GM21528 (cell line): ENCODE results near the gene ACTL8.

ENCODE experiments used
- ATAC-seq: cut with Tn5 transposase; IDR thresholded peaks from one replicate; pipeline ENCODE4 v1.9.1; 2021; ENCODE audit warnings: mild to moderate bottlenecking, moderate library complexity; ENCODE audit not compliant: unreplicated experiment, low FRiP score

The ACTL8 gene

GRCh38 chr1:17755120-17755519 is at the start of gene ACTL8:
TSS of gene ACTL8 (plus strand) at chr1:17755333. CDS start at chr1:17823009, 67,676 bp downstream.
- no peak for ATAC-seq

DNA sequence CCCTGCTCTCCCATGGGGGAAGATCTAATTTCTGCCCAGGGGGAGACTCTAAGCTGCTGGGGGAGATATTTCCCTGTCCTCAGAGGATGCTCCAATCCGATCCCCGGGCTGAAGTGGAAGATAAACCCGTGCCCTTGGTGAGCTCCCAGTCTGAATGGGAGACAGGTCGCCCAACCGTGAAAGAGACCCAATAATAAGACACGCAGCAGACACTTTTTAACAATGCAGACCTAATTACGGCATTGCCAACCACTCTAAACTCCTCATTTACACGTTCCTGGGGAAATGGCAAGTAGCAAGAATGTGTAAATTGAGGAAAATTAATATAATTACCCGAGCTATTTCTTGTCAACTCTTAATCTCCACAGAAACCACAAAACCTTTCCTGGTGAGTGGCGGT is 48.7 kb upstream of the ACTL8 start:
- no peak for ATAC-seq

- ATAC-seq: no peak
These were observed 45.2 kb upstream of the ACTL8 start for GRCh38 chr1:17709981-17710380.

DNA sequence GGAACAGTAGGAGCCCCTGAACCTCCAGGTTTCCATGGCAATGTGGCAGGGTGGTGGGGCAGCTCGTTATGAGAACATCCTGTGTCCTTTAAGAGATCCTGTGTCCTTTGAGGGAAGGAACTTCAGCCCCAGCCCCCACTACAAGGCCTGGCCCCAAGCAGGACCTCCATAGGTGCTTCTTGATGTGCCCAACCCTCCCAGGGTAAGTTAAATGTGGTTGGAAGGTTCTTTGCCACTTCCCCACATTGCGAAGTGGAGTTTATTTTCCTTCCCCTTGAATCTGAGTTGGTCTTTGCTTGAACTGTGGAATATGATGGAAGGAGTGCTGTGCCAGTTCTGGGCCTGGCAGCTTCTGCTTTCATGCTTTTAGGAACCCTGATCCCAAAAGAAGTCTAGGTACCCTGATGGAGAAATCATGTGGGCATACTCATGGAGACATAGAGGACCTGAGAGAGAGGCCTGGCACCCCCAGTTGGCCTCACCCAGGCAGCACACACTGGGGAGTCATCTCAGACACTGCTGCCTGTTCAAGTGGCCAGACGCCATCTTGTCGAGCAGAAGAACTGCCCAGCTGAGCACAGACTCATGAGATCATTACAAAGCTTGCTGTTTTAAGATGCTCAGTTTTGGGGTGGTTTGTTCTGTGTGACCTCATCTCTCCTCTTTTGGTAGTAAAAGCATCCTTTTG is 44.1 kb upstream of the ACTL8 start:
- ATAC-seq: no peak

GRCh38 chr1:17711577-17711910 is 43.6 kb upstream of the ACTL8 start:
- ATAC-seq: no peak

GRCh38 chr1:17711941-17712340 is 43.2 kb upstream of the ACTL8 start:
- no peak for ATAC-seq

GRCh38 chr1:17713993-17714392 is 41.1 kb upstream of the ACTL8 start:
- ATAC-seq: no peak

- ATAC-seq: no peak
These were observed 37.3 kb upstream of the ACTL8 start for GRCh38 chr1:17717594-17718535.

GRCh38 chr1:17719874-17720273 is 35.3 kb upstream of the ACTL8 start:
- no peak for ATAC-seq

DNA sequence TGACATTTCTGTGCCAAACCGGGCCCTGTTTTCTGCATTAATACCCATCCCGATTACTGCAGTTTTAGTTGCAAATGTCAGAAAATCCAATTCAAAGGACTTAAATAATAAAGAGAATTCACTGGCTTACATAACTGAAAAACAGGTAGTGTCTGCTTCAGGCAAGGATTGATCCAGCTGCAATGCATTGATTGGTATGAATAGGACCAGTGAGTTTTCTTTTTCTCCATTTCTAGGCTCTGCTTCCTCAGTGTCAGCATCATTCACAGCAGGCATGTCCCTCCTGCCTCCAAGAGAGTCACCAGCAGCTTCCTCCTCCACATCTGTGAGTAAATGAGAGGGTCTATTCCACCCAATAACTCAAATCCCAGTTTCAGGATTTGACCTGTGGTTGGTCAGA is 33.7 kb upstream of the ACTL8 start:
- no peak for ATAC-seq

DNA sequence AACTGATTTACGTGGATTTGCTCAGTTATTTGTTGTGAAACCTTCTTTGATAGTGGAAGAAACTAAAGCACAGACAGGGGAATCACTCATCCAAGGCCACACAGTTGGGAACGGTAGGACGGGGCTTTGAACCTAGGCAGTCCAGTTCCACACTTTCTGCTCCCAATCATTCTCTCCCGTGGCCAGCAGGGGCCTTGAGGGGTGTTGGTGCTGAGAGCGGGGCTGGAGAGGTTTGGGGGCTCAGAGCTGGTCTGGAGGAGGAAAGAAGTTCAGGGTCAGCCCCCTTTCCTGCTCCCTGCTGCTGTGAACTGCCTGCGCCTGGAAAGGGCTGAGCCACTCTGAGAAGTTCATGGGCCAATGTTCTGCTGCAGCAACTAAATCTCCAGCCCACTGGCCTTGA is 31.4 kb upstream of the ACTL8 start:
- ATAC-seq: no peak

DNA sequence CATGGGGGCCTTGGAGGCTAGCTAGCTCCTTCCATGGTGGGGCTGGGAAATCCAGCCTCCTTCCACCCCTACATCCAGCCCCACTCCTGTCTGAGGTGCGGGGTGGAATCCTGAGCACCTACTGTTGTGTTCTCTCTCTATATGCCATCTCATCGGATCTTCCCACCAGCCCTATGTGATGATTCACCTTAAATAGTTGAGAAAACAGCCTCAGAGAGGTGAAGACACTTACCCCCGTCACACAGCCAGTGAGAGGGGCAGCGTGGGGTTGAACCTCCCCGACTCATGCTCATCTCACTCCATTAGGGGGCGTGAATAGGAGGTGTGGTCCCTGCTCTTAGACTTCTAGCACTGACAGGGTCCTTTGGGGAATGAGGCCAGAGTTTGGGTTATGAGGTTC is 31.0 kb upstream of the ACTL8 start:
- no peak for ATAC-seq

- no peak for ATAC-seq
These were observed 29.9 kb upstream of the ACTL8 start for GRCh38 chr1:17725084-17725719.

DNA sequence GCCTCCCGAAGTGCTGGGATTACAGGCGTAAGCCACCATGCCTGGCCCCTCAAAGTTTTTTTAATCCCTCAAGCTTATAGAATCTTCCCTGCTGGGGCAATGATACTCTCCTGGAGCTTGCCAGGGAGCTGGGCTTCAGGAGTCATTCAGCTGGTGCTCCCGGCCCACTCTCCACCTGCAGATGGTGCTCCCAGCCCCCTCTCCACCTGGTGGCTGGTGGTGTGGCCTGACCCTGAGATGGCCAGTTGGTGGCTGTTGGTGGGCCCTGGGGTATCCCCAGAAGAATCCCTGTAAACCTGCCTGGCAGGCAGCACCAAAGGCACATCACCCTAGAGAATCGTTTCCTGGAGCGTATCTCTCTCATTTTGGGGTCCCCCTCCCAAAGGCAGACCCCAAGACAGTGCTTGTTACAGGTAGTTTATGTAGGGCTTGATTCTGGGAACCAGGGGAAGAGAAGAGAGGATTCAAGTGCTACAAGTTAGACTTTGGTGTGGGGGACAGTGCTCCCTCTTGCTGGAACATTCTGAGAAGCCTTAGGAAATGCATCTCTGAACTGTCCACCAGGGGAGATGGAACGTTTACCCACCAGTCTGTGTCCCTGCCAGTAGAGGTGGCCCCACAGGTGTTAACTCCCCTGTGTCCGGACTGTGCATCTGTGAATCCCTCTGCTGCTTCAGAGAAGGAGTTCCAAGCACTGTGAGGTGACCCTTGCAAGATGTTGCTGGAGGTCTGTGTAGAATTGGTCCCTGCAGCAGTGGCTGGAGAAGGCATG is 29.1 kb upstream of the ACTL8 start:
- ATAC-seq: no peak

DNA sequence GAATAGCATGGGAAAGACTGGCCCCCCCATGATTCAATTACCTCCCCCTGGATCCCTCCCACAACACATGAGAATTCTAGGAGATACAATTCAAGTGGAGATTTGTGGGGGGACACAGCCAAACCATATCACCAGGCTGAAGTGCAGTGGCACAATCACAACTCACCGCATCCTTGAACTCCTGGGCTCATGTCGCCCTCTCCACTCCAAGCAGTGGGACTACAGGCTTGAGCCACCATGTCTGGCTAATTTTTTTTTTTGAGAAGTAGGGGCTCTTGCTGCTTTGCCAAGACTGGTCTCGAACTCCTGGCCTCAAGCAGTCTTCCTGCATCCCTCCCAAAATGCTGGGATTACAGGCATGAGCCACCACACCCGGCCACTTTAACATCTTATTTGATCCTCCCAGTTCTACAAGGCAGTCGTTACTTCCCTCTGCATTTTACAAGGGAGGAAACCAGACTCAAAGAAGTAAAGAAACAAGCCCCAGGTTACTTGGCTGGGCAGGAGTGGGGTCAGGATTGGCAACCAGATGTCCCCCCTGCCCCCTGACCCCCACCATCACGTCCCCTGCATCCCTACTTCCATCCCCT is 26.9 kb upstream of the ACTL8 start:
- ATAC-seq: no peak

GRCh38 chr1:17729248-17729647 is 25.9 kb upstream of the ACTL8 start:
- no peak for ATAC-seq

DNA sequence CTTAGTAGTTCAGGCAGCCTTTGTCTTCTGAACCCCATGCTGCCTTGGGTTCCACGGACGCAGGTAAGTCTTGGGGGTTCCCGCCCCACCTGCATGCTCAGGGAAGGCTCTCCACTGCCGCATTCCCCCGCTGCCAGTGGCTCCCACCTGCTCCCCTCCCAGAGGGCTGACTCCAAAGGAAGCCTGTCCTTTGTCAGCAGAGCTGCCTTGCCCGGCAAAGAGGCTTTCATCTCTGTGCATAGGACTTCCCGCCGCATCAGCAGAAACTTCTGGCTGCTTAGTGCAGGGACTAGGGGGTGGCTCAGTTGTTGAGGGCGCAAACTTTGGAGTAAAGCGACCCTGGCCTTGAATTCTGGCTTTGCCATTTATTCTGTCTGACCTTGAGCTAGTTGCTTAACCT is 25.2 kb upstream of the ACTL8 start:
- ATAC-seq: no peak

DNA sequence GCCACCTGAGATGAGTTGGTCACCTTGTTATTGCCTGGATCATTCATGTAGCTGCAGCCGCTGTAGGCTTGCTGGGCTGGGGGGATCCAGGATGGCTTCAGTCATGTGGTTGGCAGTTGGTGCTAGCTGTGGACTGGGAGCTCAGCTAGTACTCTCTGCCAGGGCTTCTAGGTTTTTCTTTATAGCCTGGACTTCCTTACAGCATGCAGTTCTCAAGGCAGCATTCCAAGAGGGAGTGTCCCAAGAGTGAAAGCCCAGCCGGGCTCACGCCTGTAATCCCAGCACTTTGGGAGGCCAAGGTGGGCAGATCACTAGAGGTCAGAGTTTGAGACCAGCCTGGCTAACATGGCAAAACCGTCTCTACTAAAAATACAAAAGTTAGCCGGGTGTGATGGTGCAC is 23.7 kb upstream of the ACTL8 start:
- no peak for ATAC-seq

GRCh38 chr1:17732475-17732874 is 22.7 kb upstream of the ACTL8 start:
- no peak for ATAC-seq

- ATAC-seq: no peak
These were observed 21.5 kb upstream of the ACTL8 start for GRCh38 chr1:17733661-17734060.
